A549 (cell line): Measurements from ENCODE around the gene SCT. TPM values are rescaled to one million over a fixed set of nuclear protein-coding genes. Genes with fewer than 3 reads are reported as not detected.

Experiments used
- ATAC-seq, 2 experiments: fragments of 200-7000 bp in 1 of 2; fragments of >200 bp in 1 of 2; cut with Nextera tagmentation in 1 of 2; cut with Tn5 transposase in 1 of 2; 3 replicates each; pipeline versions ENCODE4 v1.8.0 to v1.9.1; 2018 to 2020; ENCODE audit warnings: mild to moderate bottlenecking in 1 of 2, moderate library complexity in 1 of 2
- CTCF ChIA-PET: fragments of 300-600 bp; sonication (Branson Sonifier 250); formaldehyde crosslinking; extraction: SDS; loops from one replicate; lab custom pipeline; 2021; ENCODE audit warnings: antibody characterized with exemption, inconsistent platforms; lab: Yijun Ruan, JAX
- POLR2A ChIA-PET: fragments of 350-600 bp; formaldehyde crosslinking; extraction: SDS; loops from one replicate; lab custom pipeline; 2021; ENCODE audit warnings: antibody characterized with exemption, inconsistent platforms; lab: Yijun Ruan, JAX
- DNase-seq, 2 experiments: peaks; one replicate each; pipeline versions ENCODE4 v3.0.0 to v3.0.0-alpha.2; 2011 to 2016; ENCODE audit warnings: low read depth in 1 of 2, low spot score in 1 of 2
- FAIRE-seq: peaks from 2 replicates; lab custom pipeline; 2011; peaks lifted over from hg19 to GRCh38; lab: Jason Lieb, UNC
- H3K27ac ChIP-seq, 2 experiments: fragments of >200 bp; sonication (Bioruptor Twin); formaldehyde crosslinking; 3 replicates each; pipeline ENCODE4 v1.5.1; 2016 to 2017
- H3K4me1 ChIP-seq: fragments of >200 bp; sonication (Bioruptor Twin); formaldehyde crosslinking; 3 replicates; pipeline ENCODE4 v1.6.1; 2016
- H3K4me2 ChIP-seq: fragments of >200 bp; sonication (Bioruptor Twin); formaldehyde crosslinking; 3 replicates; pipeline ENCODE4 v1.6.1; 2016
- H3K4me3 ChIP-seq: fragments of >200 bp; sonication (Bioruptor Twin); formaldehyde crosslinking; 3 replicates; pipeline ENCODE4 v1.5.1; 2016
- H3K9me3 ChIP-seq: fragments of >200 bp; sonication (Bioruptor Twin); formaldehyde crosslinking; 3 replicates; pipeline ENCODE4 v1.6.1; 2016
- BCL3 ChIP-seq: fragments of >200 bp; sonication (Bioruptor Twin); formaldehyde crosslinking; IDR thresholded peaks from 3 replicates; pipeline ENCODE4 v1.6.1; 2016
- CBX2 ChIP-seq: fragments of 200-600 bp; sonication (generic); IDR thresholded peaks from 2 replicates; pipeline ENCODE4 v1.6.1; 2016; ENCODE audit warnings: low read depth, mild to moderate bottlenecking, borderline replicate concordance
- CHD4 ChIP-seq: fragments of 200-600 bp; sonication (generic); IDR thresholded peaks from 2 replicates; pipeline ENCODE4 v1.6.1; 2016; ENCODE audit warnings: antibody characterized with exemption, mild to moderate bottlenecking, borderline replicate concordance
- CTCF ChIP-seq: fragments of >200 bp; sonication (Bioruptor Twin); formaldehyde crosslinking; IDR thresholded peaks from 3 replicates; pipeline ENCODE4 v1.5.1; 2016
- EHF ChIP-seq: fragments of 250-450 bp; sonication (Bioruptor Pico); IDR thresholded peaks from 2 replicates; pipeline ENCODE4 v1.5.0; 2020; ENCODE audit warnings: mild to moderate bottlenecking
- HOXB13 ChIP-seq: fragments of 250-450 bp; sonication (Bioruptor Pico); IDR thresholded peaks from 2 replicates; pipeline ENCODE4 v1.5.0; 2020; ENCODE audit warnings: low read depth, mild to moderate bottlenecking, moderate library complexity
- HOXB5 ChIP-seq: fragments of 250-450 bp; sonication (Bioruptor Pico); IDR thresholded peaks from 2 replicates; pipeline ENCODE4 v1.5.0; 2020; ENCODE audit warnings: mild to moderate bottlenecking, moderate library complexity
- JUN ChIP-seq, 2 experiments: fragments of >200 bp; sonication (Bioruptor Twin); formaldehyde crosslinking; IDR thresholded peaks; 2 replicates in 1 of 2; 3 replicates in 1 of 2; pipeline ENCODE4 v1.6.1; 2016 to 2017
- KDM1A ChIP-seq: fragments of 200-600 bp; sonication (generic); IDR thresholded peaks from 2 replicates; pipeline ENCODE4 v1.6.1; 2016; ENCODE audit warnings: low read depth, mild to moderate bottlenecking
- KDM5A ChIP-seq: fragments of 200-600 bp; sonication (generic); IDR thresholded peaks from 2 replicates; pipeline ENCODE4 v1.6.1; 2016; ENCODE audit warnings: antibody characterized with exemption, mild to moderate bottlenecking
- NFE2L2 ChIP-seq: fragments of 150-350 bp; conservative IDR thresholded peaks from 2 replicates; pipeline ENCODE4 v1.6.1; 2014; ENCODE audit warnings: low read length
- NPAS2 ChIP-seq: fragments of 250-450 bp; sonication (Bioruptor Pico); IDR thresholded peaks from 2 replicates; pipeline ENCODE4 v1.8.0; 2022; ENCODE audit warnings: mild to moderate bottlenecking, moderate library complexity, borderline replicate concordance
- NR3C1 ChIP-seq: fragments of >200 bp; sonication (Bioruptor Twin); formaldehyde crosslinking; IDR thresholded peaks from 3 replicates; pipeline ENCODE4 v1.6.1; 2017
- PHF8 ChIP-seq: fragments of 200-600 bp; sonication (generic); IDR thresholded peaks from 2 replicates; pipeline ENCODE4 v1.6.1; 2016; ENCODE audit warnings: low read depth, mild to moderate bottlenecking, antibody characterized with exemption, moderate library complexity, borderline replicate concordance
- POLR2A ChIP-seq: IDR thresholded peaks from 2 replicates; pipeline ENCODE4 v1.6.1; 2012; ENCODE audit warnings: mild to moderate bottlenecking, low read length
- USF2 ChIP-seq: fragments of 450-650 bp; IDR thresholded peaks from 2 replicates; pipeline ENCODE4 v1.6.1; 2014; ENCODE audit warnings: antibody characterized with exemption
- WGBS: methylation state at CpG from one replicate; pipeline ENCODE4 v1.1.6; 2017; ENCODE audit errors: missing lambda C conversion rate; 5-methylcytosine and 5-hydroxymethylcytosine counted together
- polyA plus RNA-seq, 4 experiments: library from polyadenylated mRNA; depleted of rRNA in 3 of 4; stranded (reverse); fragments of >200 nt; fragmentation: RNase III in 1 of 4; extraction: RNeasy Plus Mini Kit Qiagen cat#74134 plus additional on column Dnase treatment in 1 of 4; gene quantifications; 2 replicates in 3 of 4; 3 replicates in 1 of 4; pipeline ENCODE4 v1.2.3, GENCODE V29; 2011 to 2017
- TF ChIP-seq, protein P1 (sequence below): fragments of 250-450 bp; sonication (Bioruptor Pico); IDR thresholded peaks from 2 replicates; pipeline ENCODE4 v1.5.0; 2021; ENCODE audit warnings: mild to moderate bottlenecking, moderate library complexity, borderline replicate concordance
- TF ChIP-seq, protein P2 (sequence below): IDR thresholded peaks from 2 replicates; pipeline ENCODE4 v1.6.1; 2012
- TF ChIP-seq, protein P3 (sequence below): IDR thresholded peaks from 2 replicates; pipeline ENCODE4 v1.6.1; 2012

SCT gene
- polyA plus RNA-seq, 2 of the 4 experiments (the other 2 are of a cell fraction) = not detected

- H3K27ac ChIP-seq = no peak overlapping the region
- no peak overlapping the region for H3K4me2 ChIP-seq
- 96% methylated on average over 30 of the region's 34 CpGs for WGBS
- ChIA-PET POLR2A (no interaction called here), CTCF (no interaction called here)
- ATAC-seq (no peak), DNase-seq (no peak), FAIRE-seq (no peak)
- no peak overlapping the region for H3K4me3 ChIP-seq
- TF ChIP-seq POLR2A (no peak), CBX2 (no peak), EHF (CRISPR knock-in tag) (no peak), HOXB5 (CRISPR knock-in tag) (no peak), CTCF (no peak), JUN (IDR thresholded peaks at IDR 0.05) (no peak), NFE2L2 (no peak), KDM5A (no peak), NPAS2 (CRISPR knock-in tag) (no peak)
- TF ChIP-seq, protein P1, sequence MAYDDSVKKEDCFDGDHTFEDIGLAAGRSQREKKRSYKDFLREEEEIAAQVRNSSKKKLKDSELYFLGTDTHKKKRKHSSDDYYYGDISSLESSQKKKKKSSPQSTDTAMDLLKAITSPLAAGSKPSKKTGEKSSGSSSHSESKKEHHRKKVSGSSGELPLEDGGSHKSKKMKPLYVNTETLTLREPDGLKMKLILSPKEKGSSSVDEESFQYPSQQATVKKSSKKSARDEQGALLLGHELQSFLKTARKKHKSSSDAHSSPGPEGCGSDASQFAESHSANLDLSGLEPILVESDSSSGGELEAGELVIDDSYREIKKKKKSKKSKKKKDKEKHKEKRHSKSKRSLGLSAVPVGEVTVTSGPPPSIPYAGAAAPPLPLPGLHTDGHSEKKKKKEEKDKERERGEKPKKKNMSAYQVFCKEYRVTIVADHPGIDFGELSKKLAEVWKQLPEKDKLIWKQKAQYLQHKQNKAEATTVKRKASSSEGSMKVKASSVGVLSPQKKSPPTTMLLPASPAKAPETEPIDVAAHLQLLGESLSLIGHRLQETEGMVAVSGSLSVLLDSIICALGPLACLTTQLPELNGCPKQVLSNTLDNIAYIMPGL (CRISPR knock-in tag) = no peak
- TF ChIP-seq, protein P2, sequence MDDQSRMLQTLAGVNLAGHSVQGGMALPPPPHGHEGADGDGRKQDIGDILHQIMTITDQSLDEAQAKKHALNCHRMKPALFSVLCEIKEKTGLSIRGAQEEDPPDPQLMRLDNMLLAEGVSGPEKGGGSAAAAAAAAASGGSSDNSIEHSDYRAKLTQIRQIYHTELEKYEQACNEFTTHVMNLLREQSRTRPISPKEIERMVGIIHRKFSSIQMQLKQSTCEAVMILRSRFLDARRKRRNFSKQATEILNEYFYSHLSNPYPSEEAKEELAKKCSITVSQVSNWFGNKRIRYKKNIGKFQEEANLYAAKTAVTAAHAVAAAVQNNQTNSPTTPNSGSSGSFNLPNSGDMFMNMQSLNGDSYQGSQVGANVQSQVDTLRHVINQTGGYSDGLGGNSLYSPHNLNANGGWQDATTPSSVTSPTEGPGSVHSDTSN = no peak
- TF ChIP-seq, protein P3, sequence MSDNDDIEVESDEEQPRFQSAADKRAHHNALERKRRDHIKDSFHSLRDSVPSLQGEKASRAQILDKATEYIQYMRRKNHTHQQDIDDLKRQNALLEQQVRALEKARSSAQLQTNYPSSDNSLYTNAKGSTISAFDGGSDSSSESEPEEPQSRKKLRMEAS = no peak
- 0 out of 3 replicates have a peak, but pooled peaks cover 6% of the 10 kb centered on the region for H3K4me1 ChIP-seq
- H3K9me3 ChIP-seq = no peaks in the 10 kb centered on the region
Measured at GRCh38 chr11:637333-637592, 10.3 kb upstream of the SCT start.

- ATAC-seq (no peak), FAIRE-seq (no peak)
- TF ChIP-seq HOXB13 = no peak
- TF ChIP-seq PHF8 = no peak
- TF ChIP-seq JUN (IDR thresholded peaks at IDR 0.05) = no peak
- TF ChIP-seq POLR2A = no peak
- TF ChIP-seq BCL3 = no peak
- TF ChIP-seq KDM1A = no peak
- TF ChIP-seq USF2 = no peak
- TF ChIP-seq NR3C1 = no peak
- TF ChIP-seq CHD4 = no peak
- TF ChIP-seq, all 56 proteins: peak for 0
- Histone ChIP-seq H3K4me1 (0 out of 3 replicates have a peak, but pooled peaks cover 6% of the 10 kb centered on the region), H3K4me2 (no peak within 1 kb of the TSS), H3K9me3 (no peaks in the 10 kb centered on the region), H3K27ac (no peak within 1 kb of the TSS), H3K4me3 (no peak within 1 kb of the TSS)
- DNase-seq = no peak
- ChIA-PET CTCF (no interaction called here), POLR2A (no interaction called here)
- 96% methylated on average over 84 of the region's 100 CpGs for WGBS
Measured at GRCh38 chr11:636511-637332, 9.7 kb upstream of the SCT start, which contains the start of gene DRD4. DRD4 (plus strand) TSS chr11:637269; CDS start chr11:637305, 36 bp downstream.
